Caco-2 (cell line): Measurements from ENCODE around the gene MRPL50. TPM values are rescaled to one million over a fixed set of nuclear protein-coding genes. Genes with fewer than 3 reads are reported as not detected.

Experiments used
- BruUV-seq: library from RNA; stranded (reverse); fragments of 400-500 nt; replicated peaks from 2 replicates; lab custom pipeline; 2021; lab: Mats Ljungman, UMichigan
- CTCF ChIA-PET: fragments of 300-600 bp; sonication (Branson Sonifier 250); formaldehyde crosslinking; loops from one replicate; lab custom pipeline; 2022; ENCODE audit warnings: antibody characterized with exemption; lab: Charles Lee
- POLR2A ChIA-PET: fragments of 300-600 bp; sonication (Branson Sonifier 250); formaldehyde crosslinking; loops from one replicate; lab custom pipeline; 2022; ENCODE audit warnings: antibody characterized with exemption; lab: Charles Lee
- DNase-seq, 2 experiments: peaks; one replicate each; pipeline versions ENCODE4 v3.0.0 to v3.0.0-alpha.2; 2020 to 2022
- H3K27me3 ChIP-seq: replicated peaks from 2 replicates; pipeline ENCODE4 v1.6.0; 2011; ENCODE audit warnings: low read length; ENCODE audit not compliant: control insufficient read depth, insufficient read depth
- H3K36me3 ChIP-seq: 2 replicates; pipeline ENCODE4 v1.5.1; 2011; ENCODE audit warnings: low read length; ENCODE audit not compliant: control insufficient read depth, insufficient read depth
- H3K4me1 ChIP-seq: fragments of 250-450 bp; sonication (Bioruptor Pico); 2 replicates; pipeline ENCODE4 v1.5.1; 2020; ENCODE audit warnings: mild to moderate bottlenecking
- H3K4me3 ChIP-seq: 2 replicates; pipeline ENCODE4 v1.5.1; 2011; ENCODE audit warnings: low read depth, mild to moderate bottlenecking, control low read depth, low read length
- H3K9me3 ChIP-seq: fragments of 250-450 bp; sonication (Bioruptor Pico); 2 replicates; pipeline ENCODE4 v1.5.1; 2020; ENCODE audit warnings: mild to moderate bottlenecking, moderate library complexity
- H3K27ac Mint-ChIP-seq: one replicate; pipeline ENCODE4 v1.8.0; 2022; ENCODE audit warnings: mixed read lengths; ENCODE audit not compliant: unreplicated experiment
- H3K27me3 Mint-ChIP-seq: one replicate; pipeline ENCODE4 v1.8.0; 2022; ENCODE audit warnings: mixed read lengths; ENCODE audit not compliant: insufficient read depth, unreplicated experiment
- H3K36me3 Mint-ChIP-seq: one replicate; pipeline ENCODE4 v1.8.0; 2022; ENCODE audit warnings: mild to moderate bottlenecking, mixed read lengths; ENCODE audit not compliant: insufficient read depth, unreplicated experiment
- H3K4me1 Mint-ChIP-seq: one replicate; pipeline ENCODE4 v1.8.0; 2022; ENCODE audit warnings: low read depth, mixed read lengths; ENCODE audit not compliant: unreplicated experiment
- H3K4me3 Mint-ChIP-seq: one replicate; pipeline ENCODE4 v1.8.0; 2022; ENCODE audit warnings: mild to moderate bottlenecking, moderate library complexity, mixed read lengths; ENCODE audit not compliant: unreplicated experiment
- H3K9me3 Mint-ChIP-seq: one replicate; pipeline ENCODE4 v1.8.0; 2022; ENCODE audit warnings: mixed read lengths; ENCODE audit not compliant: unreplicated experiment
- CTCF ChIP-seq, 2 experiments: fragments of 200-600 bp in 1 of 2; IDR thresholded peaks; 1 replicate in 1 of 2; 2 replicates in 1 of 2; pipeline versions ENCODE4 v1.5.1 to v1.8.0; 2011 to 2022; ENCODE audit warnings: antibody characterized with exemption in 1 of 2, control low read depth in 1 of 2, inconsistent platforms in 1 of 2, low read depth in 1 of 2, low read length in 1 of 2, mild to moderate bottlenecking in 1 of 2, moderate library complexity in 1 of 2; ENCODE audit not compliant: insufficient read depth in 1 of 2, severe bottlenecking in 1 of 2, unreplicated experiment in 1 of 2
- intact Hi-C: fragments of 100-400 bp; cut with micrococcal nuclease; formaldehyde crosslinking; loops from one replicate; pipeline ENCODE4 v1.10.0; 2022; ENCODE audit not compliant: unreplicated experiment
- total RNA-seq: library from RNA; stranded (reverse); gene quantifications from 2 replicates; pipeline ENCODE4 v1.2.3, GENCODE V29; 2022

MRPL50 gene
- total RNA-seq, 1 experiment from 2014 or later: 15.6 TPM

GRCh38 chr9:101354143-101354764 is 44.2 kb downstream of the MRPL50 start:
- Mint-ChIP-seq H3K4me3 (peak overlapping the region; percentile 63), H3K27me3 (no peaks in the 10 kb centered on the region), H3K9me3 (peaks cover 18% of the 10 kb centered on the region), H3K36me3 (peaks cover 6% of the 10 kb centered on the region), H3K27ac (peak overlapping the region; percentile 87), H3K4me1 (peaks cover 19% of the 10 kb centered on the region)
- POLR2A ChIA-PET: interaction anchor here (1.1 kb wide), 1 partner anchor 44 kb away, joined by 6 read pairs; the partner anchor contains the start of genes MRPL50 and ZNF189
- peaks cover 23% of the 10 kb centered on the region for H3K9me3 ChIP-seq
- H3K4me3 ChIP-seq: no peak overlapping the region
- CTCF ChIA-PET: interaction anchor here (0.9 kb wide), 1 partner anchor 235 kb away, joined by 3 read pairs; no protein-coding TSS in a partner anchor
- H3K36me3 ChIP-seq: no peaks in the 10 kb centered on the region
- no peak for TF ChIP-seq CTCF (IDR thresholded peaks at IDR 0.05; ENCODE audit: insufficient read depth in 1 of 2, low read depth in 1 of 2, low read length in 1 of 2, severe bottlenecking in 1 of 2, unreplicated experiment in 1 of 2)
- H3K4me1 ChIP-seq: peaks cover 39% of the 10 kb centered on the region
- BruUV-seq: TSS peak; percentile 93
- intact Hi-C loops: loop anchor here (1.0 kb wide), 3 partner anchors 12 to 34 kb away; no protein-coding TSS in a partner anchor
- peak; percentile 71 to 74 for DNase-seq
- no peaks in the 10 kb centered on the region for H3K27me3 ChIP-seq

DNA sequence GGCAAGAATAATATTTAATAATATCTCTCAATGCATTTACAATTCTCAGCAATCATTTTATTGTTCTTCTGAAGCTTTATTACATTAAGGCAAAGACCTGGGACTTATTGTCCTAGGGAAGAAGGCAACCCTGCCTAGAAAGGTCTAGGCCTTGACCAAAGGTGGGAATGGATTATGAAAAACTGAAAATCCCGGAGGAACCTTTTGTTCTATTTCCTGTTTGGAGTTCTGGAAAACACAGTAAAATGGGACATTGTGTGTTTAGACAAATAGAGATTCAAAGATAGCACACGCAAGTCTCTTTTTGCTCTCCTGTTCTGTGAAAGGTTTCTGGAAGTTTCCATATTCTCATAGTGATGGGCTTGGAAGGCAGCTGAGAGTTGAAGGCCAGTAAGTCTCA is 44.7 kb downstream of the MRPL50 start:
- Mint-ChIP-seq H3K36me3 (peaks cover 6% of the 10 kb centered on the region), H3K4me3 (no peak overlapping the region), H3K27ac (peak overlapping the region; percentile 87), H3K9me3 (peaks cover 18% of the 10 kb centered on the region), H3K27me3 (no peaks in the 10 kb centered on the region), H3K4me1 (peaks cover 19% of the 10 kb centered on the region)
- H3K4me3 ChIP-seq: no peak overlapping the region
- POLR2A ChIA-PET: interaction anchor here (1.1 kb wide), 1 partner anchor 45 kb away, joined by 6 read pairs; the partner anchor contains the start of genes MRPL50 and ZNF189
- H3K4me1 ChIP-seq: peaks cover 39% of the 10 kb centered on the region
- H3K27me3 ChIP-seq: no peaks in the 10 kb centered on the region
- BruUV-seq: no TSS peak
- CTCF ChIA-PET: no interaction called here
- no peak for DNase-seq
- intact Hi-C loops: loop anchor here (1.0 kb wide), 3 partner anchors 13 to 35 kb away; no protein-coding TSS in a partner anchor
- no peak for TF ChIP-seq CTCF (IDR thresholded peaks at IDR 0.05; ENCODE audit: insufficient read depth in 1 of 2, low read depth in 1 of 2, low read length in 1 of 2, severe bottlenecking in 1 of 2, unreplicated experiment in 1 of 2)
- peaks cover 23% of the 10 kb centered on the region for H3K9me3 ChIP-seq
- H3K36me3 ChIP-seq: no peaks in the 10 kb centered on the region

GRCh38 chr9:101352892-101353463 is 45.4 kb downstream of the MRPL50 start:
- H3K9me3 Mint-ChIP-seq: peaks cover 18% of the 10 kb centered on the region
- Histone ChIP-seq H3K4me3 (no peak overlapping the region), H3K4me1 (peaks cover 39% of the 10 kb centered on the region), H3K9me3 (peaks cover 23% of the 10 kb centered on the region), H3K36me3 (no peaks in the 10 kb centered on the region), H3K27me3 (no peaks in the 10 kb centered on the region)
- no peak for DNase-seq
- ChIA-PET POLR2A (no interaction called here), CTCF (no interaction called here)
- peaks cover 6% of the 10 kb centered on the region for H3K36me3 Mint-ChIP-seq
- BruUV-seq: no TSS peak
- peaks cover 19% of the 10 kb centered on the region for H3K4me1 Mint-ChIP-seq
- intact Hi-C loops: no loop called here
- peak overlapping the region; percentile 73 for H3K27ac Mint-ChIP-seq
- H3K4me3 Mint-ChIP-seq: no peak overlapping the region
- TF ChIP-seq CTCF (IDR thresholded peaks at IDR 0.05; ENCODE audit: insufficient read depth in 1 of 2, low read depth in 1 of 2, low read length in 1 of 2, severe bottlenecking in 1 of 2, unreplicated experiment in 1 of 2): no peak
- H3K27me3 Mint-ChIP-seq: no peaks in the 10 kb centered on the region
